ENCODE data around the gene NQO2. TPM values are rescaled to one million over a fixed set of nuclear protein-coding genes. Genes with fewer than 3 reads are reported as not detected.
A peak's percentile ranks its signal among the peaks of the same experiment; 100 is the strongest.

Gene NQO2
- total and polyA plus RNA-seq, 7 donors = 42.8 to 201 (median 119) TPM

- ATAC-seq (no peak), DNase-seq (no peak)
- no peak for TF ChIP-seq CTCF (IDR thresholded peaks at IDR 0.05)
- peaks cover 17% of the 10 kb centered on the region for H3K4me1 ChIP-seq
- no peak overlapping the region for H3K4me3 ChIP-seq
- intact Hi-C loops (cut with DNase I) = no loop called here
- H3K27ac ChIP-seq = no peak overlapping the region
- H3K36me3 ChIP-seq (ENCODE audit: insufficient read depth in 1 of 2, low read depth in 1 of 2) = no peaks in the 10 kb centered on the region
- 82 to 92% (median 89%) methylated on average over 4 of the region's 4 CpGs for WGBS, 3 donors
- H3K27me3 ChIP-seq (ENCODE audit: insufficient read depth in 3 of 3, low read length in 2 of 3) = no peaks in the 10 kb centered on the region
- H3K9me3 ChIP-seq = no peaks in the 10 kb centered on the region
Observed at GRCh38 chr6:2978923-2979322, 20.8 kb upstream of the NQO2 start.

- peaks cover 17% of the 10 kb centered on the region for H3K4me1 ChIP-seq
- H3K27me3 ChIP-seq (ENCODE audit: insufficient read depth in 3 of 3, low read length in 2 of 3) = no peaks in the 10 kb centered on the region
- intact Hi-C loops (cut with DNase I) = no loop called here
- no peaks in the 10 kb centered on the region for H3K36me3 ChIP-seq (ENCODE audit: insufficient read depth in 1 of 2, low read depth in 1 of 2)
- no peak overlapping the region for H3K4me3 ChIP-seq
- no peak for DNase-seq
- no peaks in the 10 kb centered on the region for H3K9me3 ChIP-seq
- no peak overlapping the region for H3K27ac ChIP-seq
- ATAC-seq = no peak
- TF ChIP-seq CTCF (IDR thresholded peaks at IDR 0.05) = no peak
- 74 to 80% (median 79%) methylated on average over 2 of the region's 2 CpGs for WGBS, 3 donors
Observed at GRCh38 chr6:2979819-2980464, 19.8 kb upstream of the NQO2 start.

- no peaks in the 10 kb centered on the region for H3K27me3 ChIP-seq (ENCODE audit: insufficient read depth in 3 of 3, low read length in 2 of 3)
- peak overlapping the region; percentile 69 for H3K27ac ChIP-seq
- ATAC-seq = no peak
- TF ChIP-seq CTCF (IDR thresholded peaks at IDR 0.05) = no peak
- 97 to 99% (median 98%) methylated on average over 3 of the region's 3 CpGs for WGBS, 3 donors
- H3K9me3 ChIP-seq = no peaks in the 10 kb centered on the region
- H3K4me3 ChIP-seq = no peak overlapping the region
- no peaks in the 10 kb centered on the region for H3K36me3 ChIP-seq (ENCODE audit: insufficient read depth in 1 of 2, low read depth in 1 of 2)
- intact Hi-C loops (cut with DNase I) = no loop called here
- no peak for DNase-seq
- H3K4me1 ChIP-seq = peaks cover 17% of the 10 kb centered on the region
Observed at GRCh38 chr6:2980465-2980855, 19.2 kb upstream of the NQO2 start.

- Histone ChIP-seq H3K36me3 (ENCODE audit: insufficient read depth in 1 of 2, low read depth in 1 of 2) (no peaks in the 10 kb centered on the region), H3K4me1 (peaks cover 19% of the 10 kb centered on the region), H3K9me3 (no peaks in the 10 kb centered on the region), H3K4me3 (no peak overlapping the region), H3K27me3 (ENCODE audit: insufficient read depth in 3 of 3, low read length in 2 of 3) (no peaks in the 10 kb centered on the region), H3K27ac (peak overlapping the region; percentile 69)
- no peak for TF ChIP-seq CTCF (IDR thresholded peaks at IDR 0.05)
- intact Hi-C loops (cut with DNase I) = no loop called here
- 78 to 84% (median 83%) methylated on average over 4 of the region's 4 CpGs for WGBS, 3 donors
- no peak for ATAC-seq
- DNase-seq = no peak
Observed at GRCh38 chr6:2982426-2983117, 17.1 kb upstream of the NQO2 start.
